ENCODE measurements around the gene ASIC3.

ASIC3 gene

GRCh38 chr7:151060113-151060415 is 11.7 kb downstream of the ASIC3 start:
- Histone ChIP-seq H3K36me3 (ENCODE audit: insufficient read depth, low read length) (peaks cover 8% of the 10 kb centered on the region), H3K9ac (ENCODE audit: low read depth, low read length) (peak overlapping the region; percentile 51), H3K4me3 (ENCODE audit: low read length) (peak overlapping the region; percentile 86), H3K4me1 (ENCODE audit: insufficient read depth, low read length) (peaks cover 35% of the 10 kb centered on the region), H3K27me3 (ENCODE audit: insufficient read depth, low read length) (peaks cover 32% of the 10 kb centered on the region), H3K27ac (ENCODE audit: low read depth, low read length) (no peak overlapping the region), H3K9me3 (ENCODE audit: insufficient read depth, low read depth, low read length) (no peaks in the 10 kb centered on the region)
- WGBS: 1% methylated on average over 16 of the region's 17 CpGs

- H3K4me1 ChIP-seq (ENCODE audit: insufficient read depth, low read length): peaks cover 35% of the 10 kb centered on the region
- no peaks in the 10 kb centered on the region for H3K9me3 ChIP-seq (ENCODE audit: insufficient read depth, low read depth, low read length)
- H3K27ac ChIP-seq (ENCODE audit: low read depth, low read length): no peak overlapping the region
- H3K36me3 ChIP-seq (ENCODE audit: insufficient read depth, low read length): peaks cover 13% of the 10 kb centered on the region
- H3K4me3 ChIP-seq (ENCODE audit: low read length): peak overlapping the region; percentile 86
- H3K9ac ChIP-seq (ENCODE audit: low read depth, low read length): peak overlapping the region; percentile 51
- H3K27me3 ChIP-seq (ENCODE audit: insufficient read depth, low read length): peaks cover 31% of the 10 kb centered on the region
- 8% methylated on average over 16 of the region's 21 CpGs for WGBS
Observed at GRCh38 chr7:151060416-151061212, 12.3 kb downstream of the ASIC3 start.

- peaks cover 32% of the 10 kb centered on the region for H3K4me1 ChIP-seq (ENCODE audit: insufficient read depth, low read length)
- H3K27me3 ChIP-seq (ENCODE audit: insufficient read depth, low read length): peaks cover 23% of the 10 kb centered on the region
- H3K27ac ChIP-seq (ENCODE audit: low read depth, low read length): no peak overlapping the region; the same call in 1 of the 2 replicates
- H3K9ac ChIP-seq (ENCODE audit: low read depth, low read length): peak overlapping the region; percentile 2; the same call in 1 of the 2 replicates
- 16% methylated on average over 33 of the region's 33 CpGs for WGBS
- H3K9me3 ChIP-seq (ENCODE audit: insufficient read depth, low read depth, low read length): no peaks in the 10 kb centered on the region
- peaks cover 20% of the 10 kb centered on the region for H3K36me3 ChIP-seq (ENCODE audit: insufficient read depth, low read length)
- peak overlapping the region; percentile 39 for H3K4me3 ChIP-seq (ENCODE audit: low read length)
Observed at GRCh38 chr7:151061213-151062110, 13.1 kb downstream of the ASIC3 start.

GRCh38 chr7:151062111-151062398 is 13.7 kb downstream of the ASIC3 start:
- peaks cover 17% of the 10 kb centered on the region; the same call in 1 of the 2 replicates for H3K27me3 ChIP-seq (ENCODE audit: insufficient read depth, low read length)
- WGBS: 10% methylated on average over 11 of the region's 11 CpGs
- H3K9me3 ChIP-seq (ENCODE audit: insufficient read depth, low read depth, low read length): no peaks in the 10 kb centered on the region
- H3K9ac ChIP-seq (ENCODE audit: low read depth, low read length): peak overlapping the region; percentile 2; the same call in 1 of the 2 replicates
- peaks cover 30% of the 10 kb centered on the region for H3K4me1 ChIP-seq (ENCODE audit: insufficient read depth, low read length)
- peak overlapping the region; percentile 39 for H3K4me3 ChIP-seq (ENCODE audit: low read length)
- H3K27ac ChIP-seq (ENCODE audit: low read depth, low read length): no peak overlapping the region; the same call in 1 of the 2 replicates
- H3K36me3 ChIP-seq (ENCODE audit: insufficient read depth, low read length): peaks cover 26% of the 10 kb centered on the region

- Histone ChIP-seq H3K9ac (ENCODE audit: low read depth, low read length) (peak overlapping the region; percentile 71), H3K9me3 (ENCODE audit: insufficient read depth, low read depth, low read length) (no peaks in the 10 kb centered on the region), H3K4me3 (ENCODE audit: low read length) (peak overlapping the region; percentile 63), H3K27ac (ENCODE audit: low read depth, low read length) (peak overlapping the region; percentile 91), H3K27me3 (ENCODE audit: insufficient read depth, low read length) (peaks cover 13% of the 10 kb centered on the region; the same call in 1 of the 2 replicates), H3K4me1 (ENCODE audit: insufficient read depth, low read length) (peaks cover 30% of the 10 kb centered on the region), H3K36me3 (ENCODE audit: insufficient read depth, low read length) (peaks cover 32% of the 10 kb centered on the region)
- 1% methylated on average over 36 of the region's 43 CpGs for WGBS
Observed at GRCh38 chr7:151062399-151063211, 14.3 kb downstream of the ASIC3 start.

GRCh38 chr7:151063212-151063561 is 14.9 kb downstream of the ASIC3 start:
- WGBS: 7% methylated on average over 11 of the region's 11 CpGs
- 0 out of 2 replicates have a peak overlapping the region, but pooled peaks have one; percentile 8 for H3K9ac ChIP-seq (ENCODE audit: low read depth, low read length)
- no peak overlapping the region for H3K27ac ChIP-seq (ENCODE audit: low read depth, low read length)
- H3K27me3 ChIP-seq (ENCODE audit: insufficient read depth, low read length): peaks cover 13% of the 10 kb centered on the region; the same call in 1 of the 2 replicates
- H3K36me3 ChIP-seq (ENCODE audit: insufficient read depth, low read length): peaks cover 38% of the 10 kb centered on the region
- H3K9me3 ChIP-seq (ENCODE audit: insufficient read depth, low read depth, low read length): no peaks in the 10 kb centered on the region
- H3K4me3 ChIP-seq (ENCODE audit: low read length): peak overlapping the region; percentile 63
- peaks cover 30% of the 10 kb centered on the region for H3K4me1 ChIP-seq (ENCODE audit: insufficient read depth, low read length)

- H3K27ac ChIP-seq (ENCODE audit: low read depth, low read length): no peak overlapping the region
- no peaks in the 10 kb centered on the region for H3K9me3 ChIP-seq (ENCODE audit: insufficient read depth, low read depth, low read length)
- no peak overlapping the region for H3K9ac ChIP-seq (ENCODE audit: low read depth, low read length)
- peaks cover 7% of the 10 kb centered on the region; the same call in 1 of the 2 replicates for H3K27me3 ChIP-seq (ENCODE audit: insufficient read depth, low read length)
- peaks cover 48% of the 10 kb centered on the region for H3K36me3 ChIP-seq (ENCODE audit: insufficient read depth, low read length)
- 95% methylated on average over 18 of the region's 18 CpGs for WGBS
- peaks cover 20% of the 10 kb centered on the region for H3K4me1 ChIP-seq (ENCODE audit: insufficient read depth, low read length)
- no peak overlapping the region for H3K4me3 ChIP-seq (ENCODE audit: low read length)
Observed at GRCh38 chr7:151064454-151064853, 16.1 kb downstream of the ASIC3 start.

- peaks cover 20% of the 10 kb centered on the region for H3K4me1 ChIP-seq (ENCODE audit: insufficient read depth, low read length)
- 94% methylated on average over 6 of the region's 6 CpGs for WGBS
- H3K9ac ChIP-seq (ENCODE audit: low read depth, low read length): no peak overlapping the region
- H3K9me3 ChIP-seq (ENCODE audit: insufficient read depth, low read depth, low read length): no peaks in the 10 kb centered on the region
- no peak overlapping the region for H3K27ac ChIP-seq (ENCODE audit: low read depth, low read length)
- H3K36me3 ChIP-seq (ENCODE audit: insufficient read depth, low read length): peaks cover 54% of the 10 kb centered on the region
- H3K27me3 ChIP-seq (ENCODE audit: insufficient read depth, low read length): peaks cover 7% of the 10 kb centered on the region; the same call in 1 of the 2 replicates
- no peak overlapping the region for H3K4me3 ChIP-seq (ENCODE audit: low read length)
Observed at GRCh38 chr7:151064993-151065392, 16.7 kb downstream of the ASIC3 start.

- Histone ChIP-seq H3K27ac (ENCODE audit: low read depth, low read length) (no peak overlapping the region), H3K4me3 (ENCODE audit: low read length) (no peak overlapping the region), H3K4me1 (ENCODE audit: insufficient read depth, low read length) (peaks cover 17% of the 10 kb centered on the region), H3K9ac (ENCODE audit: low read depth, low read length) (no peak overlapping the region), H3K9me3 (ENCODE audit: insufficient read depth, low read depth, low read length) (no peaks in the 10 kb centered on the region), H3K36me3 (ENCODE audit: insufficient read depth, low read length) (peaks cover 59% of the 10 kb centered on the region), H3K27me3 (ENCODE audit: insufficient read depth, low read length) (peaks cover 4% of the 10 kb centered on the region; the same call in 1 of the 2 replicates)
- WGBS: 95% methylated on average over 14 of the region's 14 CpGs
Observed at GRCh38 chr7:151065516-151065915, 17.2 kb downstream of the ASIC3 start.

GRCh38 chr7:151066273-151066974 is 18.1 kb downstream of the ASIC3 start:
- peaks cover 10% of the 10 kb centered on the region for H3K4me1 ChIP-seq (ENCODE audit: insufficient read depth, low read length)
- H3K27ac ChIP-seq (ENCODE audit: low read depth, low read length): no peak overlapping the region
- peaks cover 66% of the 10 kb centered on the region for H3K36me3 ChIP-seq (ENCODE audit: insufficient read depth, low read length)
- WGBS: 95% methylated on average over 39 of the region's 39 CpGs
- no peaks in the 10 kb centered on the region for H3K27me3 ChIP-seq (ENCODE audit: insufficient read depth, low read length)
- no peaks in the 10 kb centered on the region for H3K9me3 ChIP-seq (ENCODE audit: insufficient read depth, low read depth, low read length)
- no peak overlapping the region for H3K4me3 ChIP-seq (ENCODE audit: low read length)
- no peak overlapping the region for H3K9ac ChIP-seq (ENCODE audit: low read depth, low read length)
